Osteoblast (primary cell): ENCODE data around the gene EGFR. TPM values are rescaled to one million over a fixed set of nuclear protein-coding genes. Genes with fewer than 3 reads are reported as not detected.
"Not testable (repeated sequence)": the region's sequence is repeated elsewhere in the genome, so short reads cannot be mapped to it uniquely, and the experiment has no call there.

ENCODE experiments used
- DNase-seq: peaks from one replicate; pipeline ENCODE4 v3.0.0; 2011; ENCODE audit warnings: low spot score, mixed read lengths; ENCODE audit not compliant: insufficient read length; ENCODE audit errors: missing footprints
- H2AFZ ChIP-seq: 2 replicates; pipeline ENCODE4 v1.6.0; 2011; ENCODE audit warnings: mild to moderate bottlenecking, low read length
- H3K27ac ChIP-seq: 2 replicates; pipeline ENCODE4 v1.5.1; 2011; ENCODE audit warnings: mild to moderate bottlenecking, low read depth, low read length, moderate library complexity
- H3K27me3 ChIP-seq: 2 replicates; pipeline ENCODE4 v1.6.0; 2012; ENCODE audit warnings: mild to moderate bottlenecking, control low read depth, inconsistent platforms, low read length, moderate library complexity; ENCODE audit not compliant: insufficient read depth
- H3K36me3 ChIP-seq: 2 replicates; pipeline ENCODE4 v1.5.1; 2011; ENCODE audit warnings: mild to moderate bottlenecking, low read length, control low read depth, moderate library complexity; ENCODE audit not compliant: insufficient read depth
- H3K4me1 ChIP-seq: 2 replicates; pipeline ENCODE4 v1.5.1; 2011; ENCODE audit warnings: mild to moderate bottlenecking, low read length, control low read depth, moderate library complexity; ENCODE audit not compliant: insufficient read depth
- H3K4me2 ChIP-seq: 2 replicates; pipeline ENCODE4 v1.6.0; 2011; ENCODE audit warnings: mild to moderate bottlenecking, low read length; ENCODE audit not compliant: insufficient read depth
- H3K4me3 ChIP-seq: fragments of 200-600 bp; sonication (generic); 3 replicates; pipeline ENCODE4 v1.5.1; 2012; ENCODE audit warnings: mild to moderate bottlenecking, low read length, inconsistent platforms; ENCODE audit not compliant: insufficient read depth
- H3K79me2 ChIP-seq: 2 replicates; pipeline ENCODE4 v1.6.0; 2012; ENCODE audit warnings: mild to moderate bottlenecking, low read length, control low read depth, inconsistent platforms; ENCODE audit not compliant: insufficient read depth
- H3K9me3 ChIP-seq: 2 replicates; pipeline ENCODE4 v1.5.1; 2011; ENCODE audit warnings: low read depth, low read length, control low read depth
- H4K20me1 ChIP-seq: 2 replicates; pipeline ENCODE4 v1.6.0; 2012; ENCODE audit warnings: mild to moderate bottlenecking, low read length, control low read depth; ENCODE audit not compliant: insufficient read depth
- total RNA-seq: library from RNA; depleted of rRNA; stranded (reverse); fragments of >200 nt; gene quantifications from 2 replicates; pipeline ENCODE4 v1.2.3, GENCODE V29; 2012
- TF ChIP-seq, protein P1 (sequence below): IDR thresholded peaks from 2 replicates; pipeline ENCODE4 v1.5.1; 2011; ENCODE audit warnings: mild to moderate bottlenecking, low read depth, low read length, moderate library complexity; ENCODE audit errors: extremely low read depth

Gene EGFR
- total RNA-seq, 1 donor = 104 TPM

DNA sequence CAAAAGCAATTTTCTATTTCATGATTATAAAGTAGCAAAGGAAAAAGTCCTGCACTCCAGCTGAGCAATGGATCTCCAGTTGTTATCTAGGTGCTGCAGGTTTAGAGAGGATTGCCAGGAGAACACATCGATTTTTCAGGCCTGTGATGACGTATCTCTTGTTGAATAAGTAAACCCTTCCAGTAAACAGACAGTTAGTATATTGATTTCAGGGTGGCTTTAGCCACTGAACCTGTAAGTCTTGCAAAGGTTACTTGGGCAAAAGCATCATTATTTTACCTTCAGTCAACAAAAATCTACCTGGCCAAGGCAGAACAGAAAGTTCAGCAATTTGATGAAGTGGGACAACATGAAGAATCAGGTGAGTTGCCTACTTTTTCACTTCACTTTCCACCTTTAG, 12.3 kb downstream of the EGFR start:
- Histone ChIP-seq H3K27ac (peak overlapping the region; percentile 47), H3K27me3 (no peaks in the 10 kb centered on the region), H3K36me3 (peaks cover 4% of the 10 kb centered on the region), H3K4me2 (no peak overlapping the region), H3K9me3 (no peaks in the 10 kb centered on the region), H3K79me2 (peaks cover 97% of the 10 kb centered on the region), H3K4me3 (no peak overlapping the region), H4K20me1 (peaks cover 14% of the 10 kb centered on the region), H2AFZ (no peak overlapping the region), H3K4me1 (peaks cover 53% of the 10 kb centered on the region)
- no peak for DNase-seq
- TF ChIP-seq, protein P1, sequence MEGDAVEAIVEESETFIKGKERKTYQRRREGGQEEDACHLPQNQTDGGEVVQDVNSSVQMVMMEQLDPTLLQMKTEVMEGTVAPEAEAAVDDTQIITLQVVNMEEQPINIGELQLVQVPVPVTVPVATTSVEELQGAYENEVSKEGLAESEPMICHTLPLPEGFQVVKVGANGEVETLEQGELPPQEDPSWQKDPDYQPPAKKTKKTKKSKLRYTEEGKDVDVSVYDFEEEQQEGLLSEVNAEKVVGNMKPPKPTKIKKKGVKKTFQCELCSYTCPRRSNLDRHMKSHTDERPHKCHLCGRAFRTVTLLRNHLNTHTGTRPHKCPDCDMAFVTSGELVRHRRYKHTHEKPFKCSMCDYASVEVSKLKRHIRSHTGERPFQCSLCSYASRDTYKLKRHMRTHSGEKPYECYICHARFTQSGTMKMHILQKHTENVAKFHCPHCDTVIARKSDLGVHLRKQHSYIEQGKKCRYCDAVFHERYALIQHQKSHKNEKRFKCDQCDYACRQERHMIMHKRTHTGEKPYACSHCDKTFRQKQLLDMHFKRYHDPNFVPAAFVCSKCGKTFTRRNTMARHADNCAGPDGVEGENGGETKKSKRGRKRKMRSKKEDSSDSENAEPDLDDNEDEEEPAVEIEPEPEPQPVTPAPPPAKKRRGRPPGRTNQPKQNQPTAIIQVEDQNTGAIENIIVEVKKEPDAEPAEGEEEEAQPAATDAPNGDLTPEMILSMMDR = no peak

DNA sequence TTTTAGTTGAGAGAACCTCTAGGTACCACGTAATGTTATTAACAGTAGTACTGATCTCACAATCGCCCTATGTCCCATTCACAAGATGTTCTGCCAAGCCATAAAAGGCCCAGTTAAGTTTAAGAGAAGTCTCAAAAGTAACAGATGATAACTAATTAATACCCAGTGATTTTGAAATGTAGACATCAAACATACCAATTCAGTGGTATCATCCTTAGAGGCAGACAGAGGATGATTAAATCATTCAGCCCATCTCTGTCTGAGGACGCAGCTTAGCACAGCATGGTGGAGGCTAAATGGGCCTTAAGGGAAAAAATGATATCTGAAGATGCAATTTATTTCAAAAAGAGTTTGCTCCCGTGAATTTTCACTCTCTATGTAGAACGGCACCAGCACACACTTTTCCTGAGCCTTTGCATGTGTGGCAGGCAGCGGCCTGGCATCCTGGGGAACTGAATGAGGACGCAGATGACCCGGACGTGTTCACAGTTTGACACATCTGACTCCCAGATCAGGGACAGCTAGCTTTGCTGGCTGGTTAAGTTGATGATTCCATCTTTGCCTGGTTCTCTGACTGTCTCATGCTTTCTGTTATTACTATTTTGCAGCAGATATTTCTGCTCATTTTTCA, 13.4 kb downstream of the EGFR start:
- Histone ChIP-seq H2AFZ (no peak overlapping the region), H3K4me3 (no peak overlapping the region), H3K79me2 (peaks cover 97% of the 10 kb centered on the region), H4K20me1 (peaks cover 18% of the 10 kb centered on the region), H3K4me1 (peaks cover 41% of the 10 kb centered on the region), H3K36me3 (peaks cover 4% of the 10 kb centered on the region), H3K27me3 (no peaks in the 10 kb centered on the region), H3K9me3 (no peaks in the 10 kb centered on the region), H3K27ac (peak overlapping the region; percentile 48), H3K4me2 (no peak overlapping the region)
- DNase-seq = no peak
- TF ChIP-seq, protein P1 = no peak

DNA sequence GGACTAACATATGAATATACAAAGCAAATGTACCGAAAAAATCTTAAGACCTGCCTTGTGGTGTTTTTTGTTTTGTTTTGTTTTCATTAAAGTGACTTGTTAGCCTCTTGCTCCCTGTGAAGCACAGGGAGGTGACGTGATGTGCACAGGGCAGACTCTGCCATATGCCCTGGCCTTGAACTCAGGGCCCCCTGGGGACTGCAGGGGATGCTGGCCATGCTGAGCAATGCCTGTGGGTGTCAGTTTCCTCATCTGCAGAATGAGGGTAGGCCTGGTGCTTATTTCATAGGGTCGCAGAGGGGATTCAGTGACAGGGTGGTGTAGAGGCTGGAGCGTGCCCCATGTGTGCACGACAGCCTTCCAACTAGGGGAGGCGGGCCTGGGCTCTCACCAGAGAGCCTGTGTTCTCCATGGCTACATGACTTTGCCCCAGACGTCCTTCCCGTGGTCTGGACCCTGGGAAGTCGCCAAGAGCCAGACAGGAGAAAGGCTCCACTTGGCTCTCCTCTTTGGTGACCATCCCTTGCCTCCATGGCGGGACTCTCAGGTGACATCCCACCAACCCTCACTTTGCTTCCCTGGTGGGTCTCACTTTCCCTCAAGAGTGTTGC, 14.5 kb downstream of the EGFR start:
- H3K9me3 ChIP-seq = no peaks in the 10 kb centered on the region
- H3K4me2 ChIP-seq = no peak overlapping the region
- no peak overlapping the region for H3K4me3 ChIP-seq
- peaks cover 99% of the 10 kb centered on the region for H3K79me2 ChIP-seq
- H4K20me1 ChIP-seq = peaks cover 20% of the 10 kb centered on the region
- no peak overlapping the region for H3K27ac ChIP-seq
- H2AFZ ChIP-seq = no peak overlapping the region
- TF ChIP-seq, protein P1 = no peak
- peaks cover 4% of the 10 kb centered on the region for H3K36me3 ChIP-seq
- H3K4me1 ChIP-seq = peaks cover 41% of the 10 kb centered on the region
- DNase-seq = no peak
- no peaks in the 10 kb centered on the region for H3K27me3 ChIP-seq

DNA sequence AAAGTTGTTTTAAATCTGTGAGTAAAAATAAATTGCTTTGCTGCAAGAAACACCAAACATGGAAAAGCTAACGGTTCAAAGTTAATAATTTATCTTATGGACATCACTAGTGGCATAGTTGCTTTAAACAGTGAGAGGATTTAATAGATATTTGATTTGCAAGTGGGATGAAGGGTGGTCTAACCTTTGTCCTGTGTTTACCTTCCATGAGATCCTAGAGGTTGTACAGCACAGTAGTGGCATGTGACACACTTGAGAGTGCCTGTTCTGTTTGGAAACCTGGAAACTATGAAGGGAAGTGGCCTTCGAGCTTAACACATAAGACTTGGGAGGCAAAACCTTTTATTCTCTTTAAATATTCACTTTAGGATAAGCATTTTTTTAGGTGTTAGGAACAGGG, 16.0 kb downstream of the EGFR start:
- H3K9me3 ChIP-seq = no peaks in the 10 kb centered on the region
- DNase-seq = no peak
- H3K36me3 ChIP-seq = peaks cover 4% of the 10 kb centered on the region
- peaks cover 19% of the 10 kb centered on the region for H4K20me1 ChIP-seq
- no peaks in the 10 kb centered on the region for H3K27me3 ChIP-seq
- no peak overlapping the region for H3K4me2 ChIP-seq
- no peak overlapping the region for H2AFZ ChIP-seq
- H3K79me2 ChIP-seq = peaks cover 95% of the 10 kb centered on the region
- no peak overlapping the region for H3K4me3 ChIP-seq
- no peak overlapping the region for H3K27ac ChIP-seq
- H3K4me1 ChIP-seq = peaks cover 38% of the 10 kb centered on the region
- TF ChIP-seq, protein P1 = no peak

DNA sequence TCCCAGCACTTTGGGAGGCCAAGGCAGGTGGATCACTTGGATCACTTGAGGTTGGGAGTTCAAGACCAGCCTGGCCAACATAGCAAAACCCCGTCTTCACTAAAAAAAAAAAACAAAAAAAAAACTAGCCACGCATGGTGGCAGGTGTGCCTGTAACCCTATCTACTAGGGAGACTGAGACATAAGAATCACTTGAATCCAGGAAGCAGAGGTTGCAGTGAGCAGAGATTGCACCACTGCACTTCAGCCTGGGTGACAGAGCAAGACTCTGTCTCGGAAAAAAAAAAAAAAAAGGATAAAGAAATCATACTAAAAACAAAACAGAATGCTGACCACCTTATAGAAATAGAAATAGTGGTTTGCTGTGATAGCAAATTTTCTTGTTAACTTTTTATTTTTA, 16.6 kb downstream of the EGFR start:
- not testable (repeated sequence) for H3K27ac ChIP-seq, H3K36me3 ChIP-seq, H3K27me3 ChIP-seq, H2AFZ ChIP-seq, H3K9me3 ChIP-seq, H3K4me3 ChIP-seq, H3K4me2 ChIP-seq, DNase-seq
- Histone ChIP-seq H3K79me2 (peaks cover 96% of the 10 kb centered on the region), H3K4me1 (peaks cover 32% of the 10 kb centered on the region), H4K20me1 (peaks cover 21% of the 10 kb centered on the region)
